ENCODE data around the gene RBP4. TPM values are rescaled to one million over a fixed set of nuclear protein-coding genes. Genes with fewer than 3 reads are reported as not detected.

Gene RBP4
- total RNA-seq, 1 experiment from 2014 or later: 2.2 TPM

DNA sequence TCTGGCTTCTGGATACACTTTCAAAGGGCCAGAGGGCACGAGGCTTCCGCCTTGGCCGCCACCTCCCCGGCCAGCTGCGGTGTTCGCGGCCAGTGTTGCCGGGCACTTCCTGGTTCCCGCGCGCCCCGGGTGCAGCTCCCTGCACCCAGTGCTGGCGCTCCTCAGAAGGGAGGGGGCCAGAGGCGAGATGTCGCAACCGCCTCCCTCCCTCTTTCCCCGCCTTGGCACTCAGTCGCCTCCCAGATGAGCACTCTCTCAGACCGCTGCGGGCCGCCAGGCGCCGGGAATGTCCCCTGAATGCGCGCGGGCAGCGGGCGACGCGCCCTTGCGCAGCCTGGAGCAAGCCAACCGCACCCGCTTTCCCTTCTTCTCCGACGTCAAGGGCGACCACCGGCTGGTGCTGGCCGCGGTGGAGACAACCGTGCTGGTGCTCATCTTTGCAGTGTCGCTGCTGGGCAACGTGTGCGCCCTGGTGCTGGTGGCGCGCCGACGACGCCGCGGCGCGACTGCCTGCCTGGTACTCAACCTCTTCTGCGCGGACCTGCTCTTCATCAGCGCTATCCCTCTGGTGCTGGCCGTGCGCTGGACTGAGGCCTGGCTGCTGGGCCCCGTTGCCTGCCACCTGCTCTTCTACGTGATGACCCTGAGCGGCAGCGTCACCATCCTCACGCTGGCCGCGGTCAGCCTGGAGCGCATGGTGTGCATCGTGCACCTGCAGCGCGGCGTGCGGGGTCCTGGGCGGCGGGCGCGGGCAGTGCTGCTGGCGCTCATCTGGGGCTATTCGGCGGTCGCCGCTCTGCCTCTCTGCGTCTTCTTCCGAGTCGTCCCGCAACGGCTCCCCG lies 34.4 kb downstream of the RBP4 start, which contains the start of gene FFAR4 (continued):
- TF ChIP-seq, protein P1, sequence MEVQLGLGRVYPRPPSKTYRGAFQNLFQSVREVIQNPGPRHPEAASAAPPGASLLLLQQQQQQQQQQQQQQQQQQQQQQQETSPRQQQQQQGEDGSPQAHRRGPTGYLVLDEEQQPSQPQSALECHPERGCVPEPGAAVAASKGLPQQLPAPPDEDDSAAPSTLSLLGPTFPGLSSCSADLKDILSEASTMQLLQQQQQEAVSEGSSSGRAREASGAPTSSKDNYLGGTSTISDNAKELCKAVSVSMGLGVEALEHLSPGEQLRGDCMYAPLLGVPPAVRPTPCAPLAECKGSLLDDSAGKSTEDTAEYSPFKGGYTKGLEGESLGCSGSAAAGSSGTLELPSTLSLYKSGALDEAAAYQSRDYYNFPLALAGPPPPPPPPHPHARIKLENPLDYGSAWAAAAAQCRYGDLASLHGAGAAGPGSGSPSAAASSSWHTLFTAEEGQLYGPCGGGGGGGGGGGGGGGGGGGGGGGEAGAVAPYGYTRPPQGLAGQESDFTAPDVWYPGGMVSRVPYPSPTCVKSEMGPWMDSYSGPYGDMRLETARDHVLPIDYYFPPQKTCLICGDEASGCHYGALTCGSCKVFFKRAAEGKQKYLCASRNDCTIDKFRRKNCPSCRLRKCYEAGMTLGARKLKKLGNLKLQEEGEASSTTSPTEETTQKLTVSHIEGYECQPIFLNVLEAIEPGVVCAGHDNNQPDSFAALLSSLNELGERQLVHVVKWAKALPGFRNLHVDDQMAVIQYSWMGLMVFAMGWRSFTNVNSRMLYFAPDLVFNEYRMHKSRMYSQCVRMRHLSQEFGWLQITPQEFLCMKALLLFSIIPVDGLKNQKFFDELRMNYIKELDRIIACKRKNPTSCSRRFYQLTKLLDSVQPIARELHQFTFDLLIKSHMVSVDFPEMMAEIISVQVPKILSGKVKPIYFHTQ (CRISPR knock-in tag; IDR thresholded peaks at IDR 0.05): no peak
- TF ChIP-seq, protein P2, sequence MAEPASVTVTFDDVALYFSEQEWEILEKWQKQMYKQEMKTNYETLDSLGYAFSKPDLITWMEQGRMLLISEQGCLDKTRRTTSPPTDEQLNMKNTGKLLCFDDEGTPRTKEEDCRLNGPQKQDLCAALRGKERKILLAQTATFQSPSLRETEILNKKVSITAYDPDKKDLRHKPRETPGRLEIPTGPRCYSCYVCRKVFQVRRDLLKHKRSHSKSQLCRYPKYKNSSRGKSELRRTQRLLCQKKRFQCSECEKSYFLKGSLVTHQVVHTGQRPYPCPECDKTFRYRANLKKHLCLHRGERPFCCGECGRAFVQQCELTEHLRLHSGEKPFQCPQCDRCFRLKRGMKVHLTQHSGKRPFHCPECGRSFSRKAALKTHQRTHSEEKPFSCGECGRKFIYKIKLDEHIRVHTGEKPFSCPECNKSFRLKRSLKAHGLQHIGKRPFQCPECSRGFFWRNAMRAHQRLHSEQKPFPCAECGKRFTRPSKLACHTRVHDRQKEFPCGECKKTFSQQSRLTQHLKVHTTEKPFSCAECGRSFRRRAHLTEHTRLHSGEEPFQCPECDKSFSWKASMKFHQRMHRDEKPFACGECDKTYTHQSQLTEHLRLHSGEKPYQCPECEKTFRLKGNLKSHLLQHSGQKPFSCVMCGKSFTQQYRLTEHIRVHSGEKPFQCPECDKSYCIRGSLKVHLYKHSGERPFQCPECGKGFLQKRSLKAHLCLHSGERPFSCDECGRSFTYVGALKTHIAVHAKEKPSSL (CRISPR knock-in tag; conservative IDR thresholded peaks at IDR 0.05): no peak
- TF ChIP-seq SMAD3 (CRISPR knock-in tag; IDR thresholded peaks at IDR 0.05; ENCODE audit: borderline replicate concordance) (no peak; the same call in 1 of the 2 replicates), JAZF1 (CRISPR knock-in tag; IDR thresholded peaks at IDR 0.05) (no peak), NFATC4 (CRISPR knock-in tag; IDR thresholded peaks at IDR 0.05) (no peak), CREM (CRISPR knock-in tag; IDR thresholded peaks at IDR 0.05) (0 out of 2 replicates have a peak, but pooled peaks have one; percentile 37), EMX1 (CRISPR knock-in tag; IDR thresholded peaks at IDR 0.05) (no peak), MYBL2 (CRISPR knock-in tag; IDR thresholded peaks at IDR 0.05) (peak; percentile 80; the same call in 1 of the 2 replicates), FOXJ3 (CRISPR knock-in tag; IDR thresholded peaks at IDR 0.05; ENCODE audit: borderline replicate concordance) (no peak), ZNF317 (CRISPR knock-in tag; IDR thresholded peaks at IDR 0.05; ENCODE audit: borderline replicate concordance, low read depth) (no peak), GABPB1 (CRISPR knock-in tag; IDR thresholded peaks at IDR 0.05) (no peak), GTF2I (CRISPR knock-in tag; conservative IDR thresholded peaks at IDR 0.05) (no peak)
- TF ChIP-seq, protein P3, sequence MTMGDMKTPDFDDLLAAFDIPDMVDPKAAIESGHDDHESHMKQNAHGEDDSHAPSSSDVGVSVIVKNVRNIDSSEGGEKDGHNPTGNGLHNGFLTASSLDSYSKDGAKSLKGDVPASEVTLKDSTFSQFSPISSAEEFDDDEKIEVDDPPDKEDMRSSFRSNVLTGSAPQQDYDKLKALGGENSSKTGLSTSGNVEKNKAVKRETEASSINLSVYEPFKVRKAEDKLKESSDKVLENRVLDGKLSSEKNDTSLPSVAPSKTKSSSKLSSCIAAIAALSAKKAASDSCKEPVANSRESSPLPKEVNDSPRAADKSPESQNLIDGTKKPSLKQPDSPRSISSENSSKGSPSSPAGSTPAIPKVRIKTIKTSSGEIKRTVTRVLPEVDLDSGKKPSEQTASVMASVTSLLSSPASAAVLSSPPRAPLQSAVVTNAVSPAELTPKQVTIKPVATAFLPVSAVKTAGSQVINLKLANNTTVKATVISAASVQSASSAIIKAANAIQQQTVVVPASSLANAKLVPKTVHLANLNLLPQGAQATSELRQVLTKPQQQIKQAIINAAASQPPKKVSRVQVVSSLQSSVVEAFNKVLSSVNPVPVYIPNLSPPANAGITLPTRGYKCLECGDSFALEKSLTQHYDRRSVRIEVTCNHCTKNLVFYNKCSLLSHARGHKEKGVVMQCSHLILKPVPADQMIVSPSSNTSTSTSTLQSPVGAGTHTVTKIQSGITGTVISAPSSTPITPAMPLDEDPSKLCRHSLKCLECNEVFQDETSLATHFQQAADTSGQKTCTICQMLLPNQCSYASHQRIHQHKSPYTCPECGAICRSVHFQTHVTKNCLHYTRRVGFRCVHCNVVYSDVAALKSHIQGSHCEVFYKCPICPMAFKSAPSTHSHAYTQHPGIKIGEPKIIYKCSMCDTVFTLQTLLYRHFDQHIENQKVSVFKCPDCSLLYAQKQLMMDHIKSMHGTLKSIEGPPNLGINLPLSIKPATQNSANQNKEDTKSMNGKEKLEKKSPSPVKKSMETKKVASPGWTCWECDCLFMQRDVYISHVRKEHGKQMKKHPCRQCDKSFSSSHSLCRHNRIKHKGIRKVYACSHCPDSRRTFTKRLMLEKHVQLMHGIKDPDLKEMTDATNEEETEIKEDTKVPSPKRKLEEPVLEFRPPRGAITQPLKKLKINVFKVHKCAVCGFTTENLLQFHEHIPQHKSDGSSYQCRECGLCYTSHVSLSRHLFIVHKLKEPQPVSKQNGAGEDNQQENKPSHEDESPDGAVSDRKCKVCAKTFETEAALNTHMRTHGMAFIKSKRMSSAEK (CRISPR knock-in tag; IDR thresholded peaks at IDR 0.05; ENCODE audit: borderline replicate concordance): no peak
- TF ChIP-seq, protein P4, sequence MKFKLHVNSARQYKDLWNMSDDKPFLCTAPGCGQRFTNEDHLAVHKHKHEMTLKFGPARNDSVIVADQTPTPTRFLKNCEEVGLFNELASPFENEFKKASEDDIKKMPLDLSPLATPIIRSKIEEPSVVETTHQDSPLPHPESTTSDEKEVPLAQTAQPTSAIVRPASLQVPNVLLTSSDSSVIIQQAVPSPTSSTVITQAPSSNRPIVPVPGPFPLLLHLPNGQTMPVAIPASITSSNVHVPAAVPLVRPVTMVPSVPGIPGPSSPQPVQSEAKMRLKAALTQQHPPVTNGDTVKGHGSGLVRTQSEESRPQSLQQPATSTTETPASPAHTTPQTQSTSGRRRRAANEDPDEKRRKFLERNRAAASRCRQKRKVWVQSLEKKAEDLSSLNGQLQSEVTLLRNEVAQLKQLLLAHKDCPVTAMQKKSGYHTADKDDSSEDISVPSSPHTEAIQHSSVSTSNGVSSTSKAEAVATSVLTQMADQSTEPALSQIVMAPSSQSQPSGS (CRISPR knock-in tag; IDR thresholded peaks at IDR 0.05; ENCODE audit: borderline replicate concordance, low read depth): no peak
- TF ChIP-seq, protein P5, sequence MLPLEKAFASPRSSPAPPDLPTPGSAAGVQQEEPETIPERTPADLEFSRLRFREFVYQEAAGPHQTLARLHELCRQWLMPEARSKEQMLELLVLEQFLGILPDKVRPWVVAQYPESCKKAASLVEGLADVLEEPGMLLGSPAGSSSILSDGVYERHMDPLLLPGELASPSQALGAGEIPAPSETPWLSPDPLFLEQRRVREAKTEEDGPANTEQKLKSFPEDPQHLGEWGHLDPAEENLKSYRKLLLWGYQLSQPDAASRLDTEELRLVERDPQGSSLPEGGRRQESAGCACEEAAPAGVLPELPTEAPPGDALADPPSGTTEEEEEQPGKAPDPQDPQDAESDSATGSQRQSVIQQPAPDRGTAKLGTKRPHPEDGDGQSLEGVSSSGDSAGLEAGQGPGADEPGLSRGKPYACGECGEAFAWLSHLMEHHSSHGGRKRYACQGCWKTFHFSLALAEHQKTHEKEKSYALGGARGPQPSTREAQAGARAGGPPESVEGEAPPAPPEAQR (CRISPR knock-in tag; IDR thresholded peaks at IDR 0.05): no peak
- TF ChIP-seq, protein P6, sequence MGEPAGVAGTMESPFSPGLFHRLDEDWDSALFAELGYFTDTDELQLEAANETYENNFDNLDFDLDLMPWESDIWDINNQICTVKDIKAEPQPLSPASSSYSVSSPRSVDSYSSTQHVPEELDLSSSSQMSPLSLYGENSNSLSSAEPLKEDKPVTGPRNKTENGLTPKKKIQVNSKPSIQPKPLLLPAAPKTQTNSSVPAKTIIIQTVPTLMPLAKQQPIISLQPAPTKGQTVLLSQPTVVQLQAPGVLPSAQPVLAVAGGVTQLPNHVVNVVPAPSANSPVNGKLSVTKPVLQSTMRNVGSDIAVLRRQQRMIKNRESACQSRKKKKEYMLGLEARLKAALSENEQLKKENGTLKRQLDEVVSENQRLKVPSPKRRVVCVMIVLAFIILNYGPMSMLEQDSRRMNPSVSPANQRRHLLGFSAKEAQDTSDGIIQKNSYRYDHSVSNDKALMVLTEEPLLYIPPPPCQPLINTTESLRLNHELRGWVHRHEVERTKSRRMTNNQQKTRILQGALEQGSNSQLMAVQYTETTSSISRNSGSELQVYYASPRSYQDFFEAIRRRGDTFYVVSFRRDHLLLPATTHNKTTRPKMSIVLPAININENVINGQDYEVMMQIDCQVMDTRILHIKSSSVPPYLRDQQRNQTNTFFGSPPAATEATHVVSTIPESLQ (CRISPR knock-in tag; IDR thresholded peaks at IDR 0.05): no peak
- TF ChIP-seq, protein P7, sequence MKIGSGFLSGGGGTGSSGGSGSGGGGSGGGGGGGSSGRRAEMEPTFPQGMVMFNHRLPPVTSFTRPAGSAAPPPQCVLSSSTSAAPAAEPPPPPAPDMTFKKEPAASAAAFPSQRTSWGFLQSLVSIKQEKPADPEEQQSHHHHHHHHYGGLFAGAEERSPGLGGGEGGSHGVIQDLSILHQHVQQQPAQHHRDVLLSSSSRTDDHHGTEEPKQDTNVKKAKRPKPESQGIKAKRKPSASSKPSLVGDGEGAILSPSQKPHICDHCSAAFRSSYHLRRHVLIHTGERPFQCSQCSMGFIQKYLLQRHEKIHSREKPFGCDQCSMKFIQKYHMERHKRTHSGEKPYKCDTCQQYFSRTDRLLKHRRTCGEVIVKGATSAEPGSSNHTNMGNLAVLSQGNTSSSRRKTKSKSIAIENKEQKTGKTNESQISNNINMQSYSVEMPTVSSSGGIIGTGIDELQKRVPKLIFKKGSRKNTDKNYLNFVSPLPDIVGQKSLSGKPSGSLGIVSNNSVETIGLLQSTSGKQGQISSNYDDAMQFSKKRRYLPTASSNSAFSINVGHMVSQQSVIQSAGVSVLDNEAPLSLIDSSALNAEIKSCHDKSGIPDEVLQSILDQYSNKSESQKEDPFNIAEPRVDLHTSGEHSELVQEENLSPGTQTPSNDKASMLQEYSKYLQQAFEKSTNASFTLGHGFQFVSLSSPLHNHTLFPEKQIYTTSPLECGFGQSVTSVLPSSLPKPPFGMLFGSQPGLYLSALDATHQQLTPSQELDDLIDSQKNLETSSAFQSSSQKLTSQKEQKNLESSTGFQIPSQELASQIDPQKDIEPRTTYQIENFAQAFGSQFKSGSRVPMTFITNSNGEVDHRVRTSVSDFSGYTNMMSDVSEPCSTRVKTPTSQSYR (CRISPR knock-in tag; IDR thresholded peaks at IDR 0.05): no peak
- TF ChIP-seq, protein P8, sequence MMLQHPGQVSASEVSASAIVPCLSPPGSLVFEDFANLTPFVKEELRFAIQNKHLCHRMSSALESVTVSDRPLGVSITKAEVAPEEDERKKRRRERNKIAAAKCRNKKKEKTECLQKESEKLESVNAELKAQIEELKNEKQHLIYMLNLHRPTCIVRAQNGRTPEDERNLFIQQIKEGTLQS (CRISPR knock-in tag; conservative IDR thresholded peaks at IDR 0.05): no peak
